ENCODE measurements around the gene HMG20A. TPM values are rescaled to one million over a fixed set of nuclear protein-coding genes. Genes with fewer than 3 reads are reported as not detected.

The HMG20A gene
- total and polyA plus RNA-seq, 2 of the 13 experiments (the other 11 are each of a cell fraction or from before 2014, with no cell fraction given) = 28.0 to 35.2 TPM

GRCh38 chr15:77511869-77512268, 91.2 kb downstream of the HMG20A start:
- Histone ChIP-seq H3K9me3 (ENCODE audit: low read length) (no peaks in the 10 kb centered on the region), H3K4me1 (ENCODE audit: insufficient read depth, low read length) (peaks cover 43% of the 10 kb centered on the region), H3K36me3 (replicated peaks in 1 of 2; ENCODE audit: control insufficient read depth in 1 of 2, insufficient read depth in 2 of 2, low read length in 2 of 2) (no peaks in the 10 kb centered on the region), H3K4me2 (ENCODE audit: low read depth, low read length) (no peak overlapping the region), H3K79me2 (ENCODE audit: insufficient read depth, low read length) (no peaks in the 10 kb centered on the region), H4K20me1 (ENCODE audit: insufficient read depth, low read length) (no peaks in the 10 kb centered on the region), H3K4me3 (replicated peaks in 1 of 3; ENCODE audit: insufficient read depth in 1 of 3, low read depth in 2 of 3, low read length in 3 of 3) (no peak overlapping the region), H3K27ac (ENCODE audit: extremely low read length, insufficient read depth, low read length) (no peak overlapping the region), H2AFZ (ENCODE audit: low read length) (no peak overlapping the region), H3K27me3 (ENCODE audit: control insufficient read depth in 1 of 2, insufficient read depth in 2 of 2, low read length in 2 of 2) (peaks cover 0 to 2% of the 10 kb centered on the region in 2 experiments; a peak in 1 of 5 replicates), H3K9ac (ENCODE audit: insufficient read depth, low read depth, low read length) (no peak overlapping the region)
- BruUV-seq (replicated peaks) = no TSS peak
- in situ Hi-C loops (cut with HindIII; ENCODE audit: extremely low pct_ligation_motif_present, low pct_unique_long_range_greater_than_20kb) = no loop called here
- 27% methylated on average over 1 of the region's 1 CpG for whole genome bisulfite sequencing (ENCODE audit: low lambda C conversion rate)
- no peak for TF ChIP-seq YEATS4 (CRISPR knock-in tag; IDR thresholded peaks at IDR 0.05; ENCODE audit: borderline replicate concordance)
- TF ChIP-seq GPN1 (CRISPR knock-in tag; IDR thresholded peaks at IDR 0.05; ENCODE audit: borderline replicate concordance) = no peak
- intact Hi-C loops (cut with micrococcal nuclease; ENCODE audit: unreplicated experiment) = no loop called here
- DNase-seq (ENCODE audit: low spot score) (no peak), FAIRE-seq (no peak), ATAC-seq (no peak)
- ChIA-PET CTCF (ENCODE audit: low intra/inter-chr PET ratio, low total read pairs) (no interaction called here), POLR2A (no interaction called here)

GRCh38 chr15:77513226-77513625, 92.5 kb downstream of the HMG20A start:
- intact Hi-C loops (cut with micrococcal nuclease; ENCODE audit: unreplicated experiment) = no loop called here
- no peak for FAIRE-seq
- Histone ChIP-seq H3K4me2 (ENCODE audit: low read depth, low read length) (no peak overlapping the region), H3K27ac (ENCODE audit: extremely low read length, insufficient read depth, low read length) (no peak overlapping the region), H3K27me3 (ENCODE audit: control insufficient read depth in 1 of 2, insufficient read depth in 2 of 2, low read length in 2 of 2) (peaks cover 0 to 5% of the 10 kb centered on the region in 2 experiments; a peak in 1 of 5 replicates), H3K9ac (ENCODE audit: insufficient read depth, low read depth, low read length) (no peak overlapping the region), H3K4me1 (ENCODE audit: insufficient read depth, low read length) (peaks cover 29% of the 10 kb centered on the region), H3K79me2 (ENCODE audit: insufficient read depth, low read length) (no peaks in the 10 kb centered on the region), H3K36me3 (replicated peaks in 1 of 2; ENCODE audit: control insufficient read depth in 1 of 2, insufficient read depth in 2 of 2, low read length in 2 of 2) (no peaks in the 10 kb centered on the region), H2AFZ (ENCODE audit: low read length) (no peak overlapping the region), H3K4me3 (replicated peaks in 1 of 3; ENCODE audit: insufficient read depth in 1 of 3, low read depth in 2 of 3, low read length in 3 of 3) (no peak overlapping the region), H3K9me3 (ENCODE audit: low read length) (no peaks in the 10 kb centered on the region), H4K20me1 (ENCODE audit: insufficient read depth, low read length) (no peaks in the 10 kb centered on the region)
- TF ChIP-seq FLYWCH1 (CRISPR knock-in tag; IDR thresholded peaks at IDR 0.05) = no peak
- no peak for TF ChIP-seq ZNF253 (CRISPR knock-in tag; IDR thresholded peaks at IDR 0.05; ENCODE audit: borderline replicate concordance)
- TF ChIP-seq DMAP1 (CRISPR knock-in tag; IDR thresholded peaks at IDR 0.05) = no peak
- no peak for TF ChIP-seq NFYB (CRISPR knock-in tag; IDR thresholded peaks at IDR 0.05)
- no peak for TF ChIP-seq KLF6 (CRISPR knock-in tag; IDR thresholded peaks at IDR 0.05)
- TF ChIP-seq ZKSCAN8 (CRISPR knock-in tag; IDR thresholded peaks at IDR 0.05; ENCODE audit: borderline replicate concordance) = no peak
- TF ChIP-seq KDM5A (IDR thresholded peaks at IDR 0.05; ENCODE audit: borderline replicate concordance, low read length) = no peak
- no TSS peak for BruUV-seq (replicated peaks)
- ChIA-PET CTCF (ENCODE audit: low intra/inter-chr PET ratio, low total read pairs) (no interaction called here), POLR2A (no interaction called here)
- DNase-seq (ENCODE audit: low spot score) = no peak
- in situ Hi-C loops (cut with HindIII; ENCODE audit: extremely low pct_ligation_motif_present, low pct_unique_long_range_greater_than_20kb) = no loop called here
- WGBS (ENCODE audit: low lambda C conversion rate) = 52% methylated on average over 4 of the region's 4 CpGs
- ATAC-seq = no peak

Measured in HepG2 (cell line).